GM04504 (cell line): Measurements from ENCODE around the gene NCK2.

ENCODE experiments used
- DNase-seq: peaks from one replicate; pipeline ENCODE4 v3.0.0-alpha.2; 2012; ENCODE audit warnings: low read depth

NCK2 gene

GRCh38 chr2:105744909-105745853 is at the start of gene NCK2:
Gene NCK2, plus strand, starts transcription at chr2:105744912. Its CDS starts 110,152 bp downstream, at chr2:105855064.
- no peak for DNase-seq

GRCh38 chr2:105697781-105698449 is 46.8 kb upstream of the NCK2 start:
- DNase-seq = no peak

GRCh38 chr2:105698820-105699219 is 45.9 kb upstream of the NCK2 start:
- DNase-seq = no peak

GRCh38 chr2:105701042-105701441 is 43.7 kb upstream of the NCK2 start:
- no peak for DNase-seq

GRCh38 chr2:105708697-105709096 is 36.0 kb upstream of the NCK2 start:
- no peak for DNase-seq

- DNase-seq = no peak
These were observed 33.3 kb upstream of the NCK2 start for GRCh38 chr2:105711394-105711793.

GRCh38 chr2:105712166-105712915 is 32.4 kb upstream of the NCK2 start:
- no peak for DNase-seq

GRCh38 chr2:105712981-105713596 is 31.6 kb upstream of the NCK2 start:
- DNase-seq = peak; percentile 9

GRCh38 chr2:105714141-105714540 is 30.6 kb upstream of the NCK2 start:
- no peak for DNase-seq

GRCh38 chr2:105718846-105719481 is 25.7 kb upstream of the NCK2 start:
- no peak for DNase-seq

GRCh38 chr2:105721991-105722511 is 22.7 kb upstream of the NCK2 start:
- DNase-seq = no peak

- no peak for DNase-seq
These were observed 21.9 kb upstream of the NCK2 start for GRCh38 chr2:105722726-105723297.

GRCh38 chr2:105723431-105723830 is 21.3 kb upstream of the NCK2 start:
- no peak for DNase-seq

- DNase-seq = no peak
These were observed 19.3 kb upstream of the NCK2 start for GRCh38 chr2:105725388-105725787.

- DNase-seq = no peak
These were observed 14.5 kb upstream of the NCK2 start for GRCh38 chr2:105730170-105730569.

GRCh38 chr2:105731511-105731910 is 13.2 kb upstream of the NCK2 start:
- no peak for DNase-seq

GRCh38 chr2:105732101-105732500 is 12.6 kb upstream of the NCK2 start:
- no peak for DNase-seq

- no peak for DNase-seq
These were observed 11.6 kb upstream of the NCK2 start for GRCh38 chr2:105732955-105733607.

GRCh38 chr2:105733875-105734274 is 10.8 kb upstream of the NCK2 start:
- DNase-seq = no peak

- no peak for DNase-seq
These were observed 9.8 kb upstream of the NCK2 start for GRCh38 chr2:105734762-105735538.
